GM21723 (cell line): ENCODE data around the gene FAM210A.

Experiments used
- ATAC-seq: cut with Tn5 transposase; IDR thresholded peaks from one replicate; pipeline ENCODE4 v1.9.1; 2021; ENCODE audit warnings: mild to moderate bottlenecking, moderate library complexity; ENCODE audit not compliant: unreplicated experiment

FAM210A gene

DNA sequence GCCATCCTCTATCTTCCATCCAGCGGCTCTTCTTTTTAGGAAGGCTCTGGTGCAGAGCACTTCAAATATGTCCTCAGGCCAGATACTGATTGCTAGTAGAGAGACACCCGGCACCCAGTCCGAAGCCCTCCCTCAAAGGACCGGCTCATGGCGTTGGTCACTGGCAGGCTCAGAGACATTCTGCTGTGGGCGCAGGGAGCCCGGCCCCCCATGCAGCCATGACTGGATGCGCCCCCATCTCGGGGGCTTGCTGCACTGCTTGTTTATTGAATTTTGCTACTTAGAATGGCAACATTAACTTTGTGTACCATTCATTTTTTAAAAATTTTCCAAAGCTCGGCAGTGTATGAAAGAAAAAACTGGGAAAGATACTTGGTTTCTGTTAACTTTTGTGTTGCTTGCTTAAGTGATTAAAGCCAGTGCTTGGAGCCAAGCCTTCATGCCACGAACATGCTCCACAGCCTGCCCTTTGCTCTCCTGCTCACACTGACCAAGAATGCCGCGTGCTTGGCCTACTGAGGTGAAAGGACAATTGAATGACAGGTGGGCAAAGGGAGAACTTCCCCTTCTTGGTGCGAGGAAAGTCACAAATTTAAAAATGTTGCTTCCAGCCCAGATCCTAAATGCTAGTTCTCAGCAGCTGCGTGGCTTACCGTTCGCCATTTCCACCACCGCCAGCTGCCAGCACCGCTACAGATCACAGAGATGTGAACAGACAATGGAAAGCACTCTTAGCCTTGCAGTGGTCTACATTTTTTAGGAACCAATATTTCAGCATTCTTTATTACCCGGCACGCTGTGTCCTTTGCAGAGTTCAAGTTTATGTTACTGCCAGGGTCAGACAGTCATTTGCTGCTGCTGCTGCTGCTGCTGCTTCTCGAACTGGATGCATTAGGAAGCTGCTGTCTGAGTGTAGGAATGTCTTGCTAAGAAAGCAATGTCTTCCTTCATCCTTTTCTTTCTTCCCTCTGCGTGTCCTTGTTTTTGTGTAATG, 76.7 kb downstream of the FAM210A start:
- ATAC-seq: no peak

DNA sequence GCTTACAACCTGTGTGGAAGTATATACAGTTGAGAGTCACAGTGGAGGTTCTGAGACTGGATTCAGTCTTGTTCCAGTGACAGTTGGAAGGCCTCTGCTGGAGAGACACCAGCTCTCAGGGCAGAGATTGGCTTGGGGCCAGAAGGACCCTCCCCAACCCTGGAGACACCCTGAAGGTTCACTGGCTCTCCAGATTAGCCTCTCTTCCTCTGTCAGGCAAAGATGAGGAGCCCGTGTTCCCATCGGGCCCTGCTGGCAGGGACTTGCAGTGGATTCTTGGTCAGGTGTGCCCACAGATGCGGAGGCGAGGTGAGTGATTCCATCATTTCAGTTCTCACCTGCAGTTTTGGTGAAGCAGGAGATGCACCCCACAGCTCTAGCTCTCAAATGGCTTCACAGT, 78.6 kb downstream of the FAM210A start:
- ATAC-seq: no peak

DNA sequence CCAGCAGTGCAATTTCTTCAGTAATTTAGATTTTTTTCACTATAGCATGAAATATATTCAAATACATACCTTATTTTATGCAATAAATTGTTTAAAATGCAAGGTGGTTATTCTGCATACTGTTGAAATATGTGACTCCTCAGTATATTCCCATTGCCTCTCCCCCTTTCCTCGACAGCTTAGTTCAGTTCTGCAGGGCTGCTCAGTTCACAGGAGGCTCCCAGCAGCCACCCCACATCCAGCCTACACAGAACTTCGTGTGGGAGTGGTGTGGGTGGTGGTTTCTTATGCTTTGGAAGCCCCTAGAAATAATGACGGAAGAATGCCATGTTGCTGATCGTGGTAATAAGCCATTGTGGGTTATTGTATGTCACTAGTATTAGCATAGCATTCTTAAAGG, 79.7 kb downstream of the FAM210A start:
- ATAC-seq: no peak

DNA sequence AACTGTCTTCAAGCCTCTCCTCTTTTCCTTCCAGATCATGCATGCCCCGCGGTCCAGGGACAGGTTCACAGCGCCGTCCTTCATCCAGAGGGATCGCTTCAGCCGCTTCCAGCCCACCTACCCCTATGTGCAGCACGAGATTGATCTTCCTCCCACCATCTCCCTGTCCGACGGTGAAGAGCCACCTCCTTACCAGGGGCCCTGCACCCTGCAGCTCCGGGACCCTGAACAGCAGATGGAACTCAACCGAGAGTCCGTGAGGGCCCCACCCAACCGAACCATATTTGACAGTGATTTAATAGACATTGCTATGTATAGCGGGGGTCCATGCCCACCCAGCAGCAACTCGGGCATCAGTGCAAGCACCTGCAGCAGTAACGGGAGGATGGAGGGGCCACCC, 81.3 kb downstream of the FAM210A start:
- no peak for ATAC-seq

DNA sequence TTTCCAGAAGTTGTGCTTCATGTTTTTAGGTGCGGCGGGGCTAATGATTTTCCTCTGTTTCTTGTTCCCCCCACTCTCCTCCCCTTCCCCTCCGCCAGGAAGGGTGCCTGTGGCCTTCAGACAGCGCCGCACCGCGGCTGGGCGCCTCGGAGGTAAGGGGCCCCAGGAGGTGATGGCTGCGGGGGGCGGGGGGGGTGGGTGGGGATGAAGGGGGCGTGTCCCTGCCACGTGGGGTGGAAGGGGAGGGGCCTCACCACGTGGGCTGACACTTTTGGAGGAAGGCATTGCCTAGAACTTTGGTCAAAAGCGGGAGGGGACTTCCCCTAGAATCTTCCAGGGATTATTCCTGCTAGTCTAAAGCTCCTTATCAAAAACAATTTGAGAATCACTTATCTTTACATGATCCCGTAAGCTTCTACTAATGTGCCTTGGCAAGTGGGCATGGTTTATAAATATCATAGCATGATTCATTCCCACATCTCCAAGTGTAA, 83.1 kb downstream of the FAM210A start:
- no peak for ATAC-seq

DNA sequence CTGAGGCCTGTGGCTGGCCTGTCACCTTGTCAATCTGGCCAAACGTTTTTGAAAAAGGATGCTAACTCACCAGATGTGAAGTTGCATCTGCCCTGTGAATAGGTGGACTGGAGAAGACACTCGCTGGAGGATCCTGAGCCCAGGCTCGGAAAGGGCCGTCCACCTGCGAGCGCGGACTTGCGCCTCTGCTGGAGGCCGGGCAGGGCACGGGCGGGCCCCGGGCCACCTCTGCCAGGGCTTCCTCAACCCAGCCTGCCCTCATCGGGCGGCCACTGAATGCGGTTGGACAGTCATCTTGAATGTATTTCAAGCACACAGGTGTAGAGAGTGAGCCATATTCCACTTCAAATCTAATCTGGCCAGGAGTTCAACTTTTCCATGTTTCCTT, 83.9 kb downstream of the FAM210A start:
- no peak for ATAC-seq

DNA sequence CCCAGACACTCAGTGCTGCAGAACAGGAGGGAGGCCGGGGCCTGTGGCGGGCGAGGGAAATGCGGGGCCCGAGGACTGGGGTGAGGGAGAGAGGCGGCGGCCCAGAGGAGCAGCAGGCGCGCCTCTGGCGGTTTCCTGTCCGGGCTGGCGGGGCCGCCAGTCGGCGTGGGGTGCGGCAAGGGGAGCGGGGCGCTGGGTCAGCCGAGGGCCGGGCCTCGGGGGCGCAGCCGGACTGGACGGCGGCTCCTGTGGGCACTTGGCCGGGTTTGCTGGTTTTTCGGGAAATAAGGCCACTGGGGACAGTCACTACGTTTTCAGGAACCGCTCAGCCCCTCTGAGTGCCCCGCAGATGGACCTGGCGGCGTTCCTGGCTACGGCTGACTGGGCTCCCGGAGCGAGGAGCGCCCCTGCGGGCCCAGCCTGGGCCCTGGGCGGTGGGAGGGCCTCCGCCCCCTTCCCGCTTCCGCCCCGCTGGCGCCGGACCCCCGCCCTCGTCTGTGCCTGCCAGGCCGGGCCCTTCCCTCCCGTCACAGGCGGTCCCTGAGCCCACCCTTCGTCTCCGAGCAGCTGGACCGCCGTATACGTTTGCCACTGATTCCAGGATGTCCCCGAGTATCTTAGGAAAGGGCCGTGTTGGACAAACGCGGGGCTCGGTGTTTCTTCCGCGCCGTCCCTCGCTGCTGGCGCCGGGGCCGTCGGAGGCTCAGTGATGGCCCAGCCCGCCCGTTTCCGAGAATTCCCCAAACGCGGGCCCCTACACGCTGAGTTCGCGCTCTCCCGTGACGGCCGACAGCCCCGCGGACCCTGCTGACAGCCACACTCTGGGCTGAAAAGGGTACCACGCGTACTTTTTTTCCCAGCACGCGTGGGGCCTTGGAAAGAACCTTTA, 84.6 kb downstream of the FAM210A start:
- no peak for ATAC-seq

DNA sequence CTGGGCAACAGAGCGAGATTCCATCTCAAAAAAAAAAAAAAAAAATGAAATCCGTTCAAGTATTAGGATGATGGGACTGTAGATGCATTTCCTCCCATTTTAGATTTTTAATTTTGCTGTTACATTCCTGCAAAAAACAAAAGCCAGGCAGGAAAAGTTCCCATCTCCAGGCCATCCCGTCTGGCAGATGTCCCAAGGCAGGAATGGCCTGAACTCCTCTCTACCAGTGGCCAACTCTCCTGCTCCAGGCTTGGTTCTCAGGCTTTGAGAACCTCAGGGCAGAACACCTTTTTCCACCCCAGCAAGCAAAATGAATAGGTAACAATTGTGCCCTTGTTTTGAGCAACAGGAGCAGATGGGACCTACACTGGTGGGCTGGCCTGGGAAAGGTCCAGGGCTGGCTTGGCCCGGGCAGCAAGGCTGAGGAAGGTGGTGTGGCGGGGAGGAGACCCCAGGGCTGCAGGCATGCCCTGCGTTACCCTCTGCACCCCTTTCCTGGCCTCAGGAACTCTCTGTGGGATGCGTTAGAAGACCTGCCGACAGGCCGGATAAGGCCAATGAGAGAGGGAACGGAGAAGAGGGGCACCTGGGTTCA, 86.0 kb downstream of the FAM210A start:
- ATAC-seq: no peak

DNA sequence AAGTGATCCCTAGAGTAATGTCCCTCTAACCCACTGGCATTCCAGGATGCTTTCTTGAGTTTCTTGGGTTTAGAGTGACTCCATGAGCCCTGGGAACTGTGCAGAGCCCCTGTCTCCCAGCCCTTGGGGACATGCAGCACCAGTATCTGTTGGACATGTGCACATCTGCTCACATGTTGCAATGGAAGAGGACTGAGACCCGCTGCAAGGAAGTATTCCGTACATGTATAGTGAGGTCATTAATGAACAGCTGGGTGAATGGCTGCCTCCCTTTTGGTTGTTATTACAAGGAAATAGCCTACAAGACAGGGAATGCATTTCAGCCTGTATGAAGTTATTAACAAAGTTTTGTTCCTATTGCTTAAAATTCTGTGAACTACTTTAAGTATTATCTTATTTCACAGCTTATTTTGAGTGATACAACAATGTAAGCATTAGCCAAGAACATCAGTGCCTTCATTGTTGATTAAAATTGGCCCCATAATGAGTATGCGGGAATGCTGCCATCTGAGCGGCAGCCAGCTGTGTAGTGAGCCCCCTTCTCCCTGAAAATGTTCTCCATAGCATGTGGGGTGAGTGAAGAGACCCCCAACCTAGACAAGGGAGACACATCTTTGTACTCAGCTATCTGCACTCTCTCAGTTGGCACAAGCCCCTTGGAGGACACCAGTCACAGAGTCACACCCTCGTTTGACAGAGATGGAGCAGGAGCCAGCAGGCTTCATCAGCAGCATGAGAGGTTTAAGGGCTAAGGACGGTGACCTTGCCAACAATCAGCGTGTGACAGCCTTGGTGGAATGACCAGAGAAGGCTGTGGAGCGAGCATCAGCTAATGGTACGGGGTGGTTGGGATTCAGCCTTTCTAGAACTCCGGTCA, 87.4 kb downstream of the FAM210A start:
- ATAC-seq: no peak

DNA sequence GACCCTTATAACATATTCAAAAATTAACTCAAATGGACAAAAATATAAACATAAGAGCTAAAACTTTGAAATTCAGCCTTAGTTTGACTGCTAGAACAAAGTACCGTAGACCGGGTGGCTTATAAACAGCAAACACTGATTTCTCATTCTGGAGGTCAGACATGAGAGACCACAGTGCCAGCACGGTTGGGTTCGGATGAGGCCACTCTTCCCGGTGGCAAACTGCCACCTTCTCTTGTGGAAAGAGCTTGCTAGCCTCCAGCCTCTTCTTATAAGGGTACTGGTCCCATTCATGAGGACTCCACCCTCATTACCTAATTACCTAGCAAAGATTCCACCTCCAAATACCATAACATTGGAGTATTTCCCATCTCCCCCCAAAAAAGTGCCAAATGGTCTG, 91.3 kb downstream of the FAM210A start:
- ATAC-seq: no peak

DNA sequence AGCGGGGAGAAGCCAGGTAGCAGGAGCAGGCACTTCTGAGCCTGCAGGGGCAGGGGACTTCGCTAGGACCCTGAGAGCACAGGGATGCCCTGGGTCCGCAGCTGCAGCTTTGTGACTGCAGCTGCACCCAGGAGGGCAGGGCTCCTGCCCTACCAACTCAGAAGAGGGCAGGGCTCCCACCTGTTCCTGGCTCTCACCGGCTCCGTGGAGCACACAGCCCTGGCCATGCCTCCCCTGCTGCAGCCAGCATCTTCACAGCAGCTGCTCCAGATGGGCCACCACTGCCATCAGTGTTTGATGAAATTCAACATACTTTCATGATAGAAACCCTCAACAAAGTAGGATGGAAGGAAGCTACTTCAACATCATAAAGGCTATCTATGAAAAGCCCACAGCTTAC, 92.7 kb downstream of the FAM210A start:
- ATAC-seq: no peak

DNA sequence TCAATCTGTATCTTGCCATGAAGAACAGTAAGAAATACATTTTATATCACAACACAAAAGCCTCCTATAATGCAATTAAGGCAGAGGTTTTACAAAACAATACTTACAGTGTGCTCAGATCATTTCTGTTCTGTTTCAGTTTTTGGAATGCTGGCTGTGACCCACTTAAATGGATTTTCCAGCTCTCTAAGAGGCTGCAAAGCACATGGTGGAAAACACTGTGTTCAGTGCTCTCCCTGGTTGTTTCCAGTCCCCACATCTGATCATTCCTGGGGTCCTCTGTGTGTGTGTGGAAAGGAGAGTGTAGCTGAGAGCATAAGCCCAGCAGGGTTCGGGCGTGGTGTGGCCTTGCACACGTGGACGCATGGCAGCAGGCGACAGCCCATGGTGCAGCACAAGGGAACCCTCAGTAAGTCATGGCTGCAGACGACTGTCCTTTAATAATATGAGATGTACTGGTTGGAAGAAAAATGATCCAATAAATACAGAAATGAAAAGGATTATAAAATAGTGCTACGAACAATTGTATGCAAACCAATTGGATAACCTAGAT, 95.6 kb downstream of the FAM210A start:
- no peak for ATAC-seq

DNA sequence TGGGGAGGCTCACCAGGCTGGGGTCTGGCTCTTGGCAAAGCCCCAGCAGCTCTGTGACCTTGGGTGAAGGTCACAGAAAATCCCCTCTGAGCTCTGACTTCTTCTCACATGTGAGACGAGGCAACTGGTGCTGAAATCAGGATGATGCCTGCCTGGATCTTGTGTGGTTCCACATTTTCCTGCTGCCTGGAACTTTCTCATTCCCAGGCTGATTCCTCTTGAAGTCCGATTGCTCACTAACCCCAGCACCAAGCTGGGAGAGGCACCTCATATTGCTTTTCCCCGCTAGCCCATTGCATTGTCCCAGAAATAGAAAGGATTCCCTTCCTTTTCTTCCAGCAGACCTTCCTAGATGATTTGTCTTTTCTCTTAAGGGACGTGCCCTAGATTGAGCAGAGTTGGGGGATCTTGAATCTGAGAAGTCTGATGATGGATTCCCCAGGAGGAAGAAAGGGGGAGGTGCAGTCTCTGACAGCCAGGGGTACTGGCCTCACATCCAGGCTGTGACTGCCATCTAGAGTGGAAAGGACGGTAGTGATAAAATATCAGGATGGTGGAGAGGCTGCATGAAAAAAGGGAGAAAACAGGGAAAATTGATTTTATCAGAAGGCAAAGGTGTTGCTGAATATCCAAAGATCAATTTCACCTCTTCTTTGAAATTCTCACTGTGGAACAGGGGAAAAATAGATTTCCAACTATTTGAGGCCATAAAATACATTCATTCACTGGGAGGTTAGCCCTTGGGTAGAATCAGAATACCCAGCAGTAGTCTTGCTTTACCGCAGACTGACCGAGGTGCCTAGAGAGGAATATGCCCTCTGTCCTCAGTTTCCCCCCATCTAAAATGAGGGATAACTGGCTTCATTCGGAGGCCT, 96.3 kb downstream of the FAM210A start:
- ATAC-seq: peak; percentile 65

DNA sequence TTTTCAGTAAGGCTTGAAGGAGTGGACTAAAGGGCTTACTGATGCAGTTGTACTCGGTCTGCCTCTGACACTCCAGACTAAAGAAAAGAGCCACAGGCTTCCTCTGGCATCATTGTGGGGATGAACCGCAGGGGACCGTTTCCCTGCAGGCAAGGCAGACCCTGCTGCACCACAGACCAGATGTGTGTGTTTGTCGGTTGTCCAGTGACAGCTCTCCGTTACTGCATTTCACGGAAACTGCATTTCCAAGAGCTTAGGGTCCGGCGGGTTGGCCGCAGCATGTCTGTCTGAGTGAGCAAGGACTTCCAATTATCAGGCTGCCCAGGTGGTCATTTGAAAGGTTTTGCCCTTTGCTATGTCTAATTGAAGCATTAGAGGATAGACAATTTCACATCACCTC, 98.1 kb downstream of the FAM210A start:
- no peak for ATAC-seq

DNA sequence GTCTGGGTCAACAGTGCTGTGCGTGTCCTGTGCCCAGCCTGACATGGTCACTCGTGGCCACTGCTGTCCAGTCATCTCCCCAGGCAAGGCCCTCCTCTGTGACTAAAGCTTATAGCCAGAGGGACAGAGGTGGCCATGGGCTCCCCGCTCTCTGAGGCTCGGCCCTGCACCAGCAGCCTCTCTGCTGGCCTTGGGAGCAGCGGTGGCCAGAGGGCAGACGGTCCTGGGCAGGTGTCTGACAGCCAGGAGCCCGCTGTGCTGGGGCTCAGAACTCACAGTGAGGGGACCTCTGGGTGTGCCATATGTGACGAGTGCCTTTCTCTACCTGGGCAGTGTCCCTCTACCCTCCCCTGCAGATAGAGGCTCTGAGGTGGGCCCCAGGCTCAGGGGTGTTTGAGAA, 98.7 kb downstream of the FAM210A start:
- ATAC-seq: no peak

DNA sequence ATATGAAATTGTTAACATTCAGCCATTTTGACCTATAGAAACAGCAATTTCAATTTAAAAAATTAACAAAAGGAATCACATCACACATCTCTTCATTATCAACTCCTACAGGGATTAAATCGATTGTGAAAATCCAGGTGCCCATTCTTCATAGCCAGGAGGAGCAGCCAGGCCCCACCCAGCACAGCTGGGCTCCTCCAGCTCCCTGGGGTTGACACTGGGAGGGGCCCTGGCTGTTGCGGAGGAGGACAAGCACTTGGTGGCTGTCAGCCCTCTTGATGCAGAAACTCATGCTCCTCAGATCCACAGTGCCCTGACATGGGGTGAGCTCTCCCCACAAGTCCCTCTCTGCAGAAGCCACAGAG, 99.8 kb downstream of the FAM210A start:
- ATAC-seq: no peak

DNA sequence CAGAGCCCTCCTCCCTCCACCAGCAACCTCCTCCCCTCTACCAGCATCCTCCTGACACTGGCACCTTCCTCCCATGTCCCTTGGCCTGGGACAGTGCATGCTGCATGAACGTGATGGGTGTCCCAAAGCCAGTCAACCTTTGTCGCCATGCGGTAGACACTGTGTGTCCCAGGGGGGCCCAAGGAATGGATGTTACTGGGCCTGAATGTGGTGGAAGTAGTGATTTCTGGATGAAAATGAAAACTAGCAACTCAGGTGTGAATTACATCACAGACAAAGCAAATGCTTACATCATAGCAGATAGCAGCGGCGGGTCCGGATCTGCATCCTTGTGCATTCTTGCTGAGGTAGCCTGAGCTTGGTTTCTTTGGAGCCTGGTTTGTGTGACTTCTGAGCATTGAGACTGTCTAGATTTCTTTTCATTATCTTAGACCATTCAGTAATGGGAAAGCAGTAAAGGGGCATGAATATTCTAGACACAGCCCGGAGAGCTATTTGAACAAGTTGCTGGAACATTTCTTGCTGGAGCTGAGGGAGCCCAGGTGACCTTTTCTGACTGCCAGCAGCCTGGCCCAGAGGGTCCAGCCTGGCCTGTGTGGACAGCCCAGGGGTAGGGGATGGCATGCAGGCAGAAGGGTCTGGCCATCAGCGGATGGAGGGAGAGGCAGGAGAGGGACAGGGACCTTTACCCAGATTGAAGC, 100.4 kb downstream of the FAM210A start:
- no peak for ATAC-seq

DNA sequence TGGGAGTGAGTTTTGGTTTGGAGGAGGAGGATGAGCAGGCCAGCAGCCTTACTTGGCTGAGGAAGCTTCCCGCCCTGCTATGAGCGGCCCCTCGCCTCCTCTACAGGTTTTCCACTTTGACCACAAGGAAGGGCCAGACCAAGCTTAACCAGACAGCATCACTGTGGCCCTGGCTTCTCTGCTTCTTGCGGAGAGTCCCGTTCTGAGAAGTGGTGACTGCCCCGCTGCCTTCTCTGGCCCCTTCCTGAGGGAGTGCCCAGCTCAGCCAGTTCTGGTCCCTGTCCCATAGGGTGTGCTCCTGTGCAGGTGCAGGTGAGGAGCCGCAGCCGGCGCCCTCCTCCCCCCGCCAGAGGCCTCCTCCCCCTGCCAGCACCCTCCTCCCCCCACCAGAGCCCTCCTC, 101.0 kb downstream of the FAM210A start:
- ATAC-seq: no peak
